ENCODE results near the gene RHBDD3.
A peak's percentile ranks its signal among the peaks of the same experiment; 100 is the strongest.

The RHBDD3 gene

GRCh38 chr22:29267858-29268510, at the start of gene RHBDD3, which contains the start of gene EWSR1:
Gene RHBDD3, minus strand, starts transcription at chr22:29267981. Its CDS starts 2,355 bp downstream, at chr22:29265626.
Gene EWSR1, plus strand, starts transcription at chr22:29268268. Its CDS starts 69 bp downstream, at chr22:29268337.
- DNase-seq (ENCODE audit: low read depth in 2 of 2) = peak; percentile 88 to 94

- DNase-seq (ENCODE audit: low read depth in 2 of 2) = no peak
Observed at GRCh38 chr22:29316141-29316828, 48.5 kb upstream of the RHBDD3 start.

GRCh38 chr22:29315286-29316140, 47.7 kb upstream of the RHBDD3 start, which contains the start of gene RASL10A:
Gene RASL10A, minus strand, starts transcription at chr22:29315697. Its CDS starts 451 bp downstream, at chr22:29315246.
- DNase-seq (ENCODE audit: low read depth in 2 of 2) = no peak

GRCh38 chr22:29314537-29315285, 46.9 kb upstream of the RHBDD3 start:
- DNase-seq (ENCODE audit: low read depth in 2 of 2) = no peak

- DNase-seq (ENCODE audit: low read depth in 2 of 2) = no peak
Observed at GRCh38 chr22:29313576-29314466, 46.0 kb upstream of the RHBDD3 start.

GRCh38 chr22:29313126-29313575, 45.4 kb upstream of the RHBDD3 start:
- no peak for DNase-seq (ENCODE audit: low read depth in 2 of 2)

- no peak for DNase-seq (ENCODE audit: low read depth in 2 of 2)
Observed at GRCh38 chr22:29312218-29313125, 44.7 kb upstream of the RHBDD3 start.

- DNase-seq (ENCODE audit: low read depth in 2 of 2) = no peak
Observed at GRCh38 chr22:29311464-29312217, 43.9 kb upstream of the RHBDD3 start.

- peak in 1 of 2 donors; percentile 32 for DNase-seq (ENCODE audit: low read depth in 2 of 2)
Observed at GRCh38 chr22:29310863-29311339, 43.1 kb upstream of the RHBDD3 start.

- no peak for DNase-seq (ENCODE audit: low read depth in 2 of 2)
Observed at GRCh38 chr22:29310065-29310862, 42.5 kb upstream of the RHBDD3 start.

GRCh38 chr22:29309332-29310064, 41.7 kb upstream of the RHBDD3 start:
- no peak for DNase-seq (ENCODE audit: low read depth in 2 of 2)

- no peak for DNase-seq (ENCODE audit: low read depth in 2 of 2)
Observed at GRCh38 chr22:29308791-29309262, 41.0 kb upstream of the RHBDD3 start.

GRCh38 chr22:29308148-29308790, 40.5 kb upstream of the RHBDD3 start:
- DNase-seq (ENCODE audit: low read depth in 2 of 2) = no peak

GRCh38 chr22:29307596-29308147, 39.9 kb upstream of the RHBDD3 start:
- DNase-seq (ENCODE audit: low read depth in 2 of 2) = no peak

- no peak for DNase-seq (ENCODE audit: low read depth in 2 of 2)
Observed at GRCh38 chr22:29306835-29307595, 39.2 kb upstream of the RHBDD3 start.

Measured in stimulated activated CD4-positive, alpha-beta T cell treated with anti-CD3 and anti-CD28 coated beads, Interleukin-1b, Interleukin-23, amount 100 ng/mL, for 1 hour (primary cell).